Mucosa of descending colon (tissue), 3 donors: ENCODE data around the gene CPNE1. TPM values are rescaled to one million over a fixed set of nuclear protein-coding genes. Genes with fewer than 3 reads are reported as not detected.
"Not testable (repeated sequence)": the region's sequence is repeated elsewhere in the genome, so short reads cannot be mapped to it uniquely, and the experiment has no call there.

Source experiments
- ATAC-seq: fragments of 200-7000 bp; cut with Tn5 transposase; one replicate; pipeline ENCODE4 v1.9.1; 2020; ENCODE audit warnings: mild to moderate bottlenecking, moderate library complexity
- DNase-seq, 3 donors: peaks; one replicate each; pipeline ENCODE4 v3.0.0-alpha.2; 2020
- H3K36me3 ChIP-seq: fragments of 200-600 bp; one replicate; pipeline ENCODE4 v1.8.0; 2021; ENCODE audit warnings: low read depth, mild to moderate bottlenecking
- H3K4me1 ChIP-seq: fragments of 200-600 bp; one replicate; pipeline ENCODE4 v1.8.0; 2021; ENCODE audit warnings: low read depth, mild to moderate bottlenecking
- H3K4me3 ChIP-seq: fragments of 200-600 bp; one replicate; pipeline ENCODE4 v1.8.0; 2021; ENCODE audit warnings: mild to moderate bottlenecking
- H3K9me3 ChIP-seq: fragments of 200-600 bp; one replicate; pipeline ENCODE4 v1.8.0; 2021; ENCODE audit warnings: mild to moderate bottlenecking
- CTCF ChIP-seq: fragments of 200-600 bp; IDR thresholded peaks from one replicate; pipeline ENCODE4 v1.8.0; 2022; ENCODE audit warnings: antibody characterized with exemption, mild to moderate bottlenecking
- intact Hi-C, 2 donors: fragments of 100-400 bp; cut with DNase I in 1 of 2; cut with micrococcal nuclease in 1 of 2; formaldehyde crosslinking; loops; one replicate each; pipeline versions ENCODE4 v1.11.0 to v1.11.1; 2022; cut with DNase I, micrococcal nuclease
- total RNA-seq, 3 donors: library from RNA; stranded (reverse); fragmentation: NEBNext Ultra II Directional in 2 of 3; extraction: Animal tissue kit (Norgen Biotek cat#: 25700) in 2 of 3; gene quantifications; one replicate each; pipeline versions ENCODE4 v1.2.1 to v1.2.4, GENCODE V29; 2021 to 2023
- donor health status: DM: no; HTN: no; CAD: no; lungs with moderate emphysema.
- donor health status: DM: no; HTN: no; CAD: no.
- donor health status: DM: no; HTN: yes; CAD: no.

The CPNE1 gene
- total RNA-seq, 3 donors from 2014 or later, result 117 to 188 (median 128) TPM

GRCh38 chr20:35698298-35699126 is 33.8 kb upstream of the CPNE1 start:
- intact Hi-C loops, result no loop called here
- Histone ChIP-seq H3K4me1 (peaks cover 19% of the 10 kb centered on the region), H3K9me3 (no peaks in the 10 kb centered on the region), H3K4me3 (peak overlapping the region; percentile 93), H3K36me3 (no peaks in the 10 kb centered on the region)
- DNase-seq (no peak), ATAC-seq (peak; percentile 50)
- no peak for TF ChIP-seq CTCF

- no peak for DNase-seq
- Histone ChIP-seq H3K36me3 (no peaks in the 10 kb centered on the region), H3K4me1 (peaks cover 19% of the 10 kb centered on the region), H3K9me3 (no peaks in the 10 kb centered on the region), H3K4me3 (no peak overlapping the region)
- no peak for TF ChIP-seq CTCF
- no peak for ATAC-seq
- intact Hi-C loops, result no loop called here
Observed at GRCh38 chr20:35697696-35698297, 33.1 kb upstream of the CPNE1 start.

GRCh38 chr20:35695978-35696377 is 31.3 kb upstream of the CPNE1 start:
- DNase-seq (no peak), ATAC-seq (no peak)
- intact Hi-C loops, result no loop called here
- no peak for TF ChIP-seq CTCF
- Histone ChIP-seq H3K4me1 (peaks cover 18% of the 10 kb centered on the region), H3K9me3 (no peaks in the 10 kb centered on the region), H3K36me3 (no peaks in the 10 kb centered on the region), H3K4me3 (no peak overlapping the region)

- Histone ChIP-seq H3K9me3 (no peaks in the 10 kb centered on the region), H3K36me3 (no peaks in the 10 kb centered on the region), H3K4me1 (peaks cover 11% of the 10 kb centered on the region), H3K4me3 (no peak overlapping the region)
- ATAC-seq (no peak), DNase-seq (no peak)
- TF ChIP-seq CTCF, result no peak
- intact Hi-C loops, result no loop called here
Observed at GRCh38 chr20:35695245-35695749, 30.6 kb upstream of the CPNE1 start.

GRCh38 chr20:35690265-35690664 is 25.6 kb upstream of the CPNE1 start:
- Histone ChIP-seq H3K9me3 (no peaks in the 10 kb centered on the region), H3K4me3 (no peak overlapping the region), H3K36me3 (no peaks in the 10 kb centered on the region), H3K4me1 (no peaks in the 10 kb centered on the region)
- TF ChIP-seq CTCF, result no peak
- intact Hi-C loops, result no loop called here
- ATAC-seq, result no peak
- no peak for DNase-seq

GRCh38 chr20:35686872-35687271 is 22.2 kb upstream of the CPNE1 start:
- H3K4me1 ChIP-seq, intact Hi-C loops, H3K9me3 ChIP-seq, H3K36me3 ChIP-seq, ATAC-seq, DNase-seq, H3K4me3 ChIP-seq: not testable (repeated sequence)

- H3K4me3 ChIP-seq, H3K9me3 ChIP-seq, intact Hi-C loops, H3K4me1 ChIP-seq, H3K36me3 ChIP-seq, DNase-seq, ATAC-seq: not testable (repeated sequence)
Observed at GRCh38 chr20:35685368-35685767, 20.7 kb upstream of the CPNE1 start.
